Astrocyte (in vitro differentiated cells and primary cell): ENCODE results near the gene PARP8.

Experiments used
- EZH2 ChIP-seq: IDR thresholded peaks from 2 replicates; pipeline ENCODE4 v1.6.1; 2012; ENCODE audit warnings: mild to moderate bottlenecking, low read length, inconsistent platforms; ENCODE audit not compliant: insufficient read depth
- TF ChIP-seq, protein P1 (sequence below): IDR thresholded peaks from 2 replicates; pipeline ENCODE4 v1.5.1; 2011; ENCODE audit warnings: low read depth, mild to moderate bottlenecking, inconsistent platforms, low read length, moderate library complexity; ENCODE audit not compliant: insufficient read depth

DNA sequence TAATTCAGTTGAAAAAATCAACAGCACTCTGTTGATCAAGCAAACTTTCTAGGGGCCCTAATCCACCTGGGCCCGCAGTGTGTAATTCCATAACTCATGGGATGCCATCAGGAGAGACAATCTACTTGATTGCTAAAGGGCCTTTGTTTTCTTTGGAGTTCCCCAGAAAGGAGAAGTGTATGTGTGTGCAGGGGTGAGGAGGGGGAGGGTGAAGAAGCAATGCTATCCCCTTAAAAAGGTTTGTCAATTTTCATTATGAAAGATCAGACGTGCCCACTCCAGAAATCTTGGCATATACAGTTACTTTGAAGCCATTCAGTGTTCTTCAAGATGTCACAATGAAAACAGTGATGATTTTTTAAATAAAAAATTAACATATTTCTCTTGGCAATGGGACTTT is 6.2 kb downstream of the PARP8 start:
- TF ChIP-seq, protein P1, sequence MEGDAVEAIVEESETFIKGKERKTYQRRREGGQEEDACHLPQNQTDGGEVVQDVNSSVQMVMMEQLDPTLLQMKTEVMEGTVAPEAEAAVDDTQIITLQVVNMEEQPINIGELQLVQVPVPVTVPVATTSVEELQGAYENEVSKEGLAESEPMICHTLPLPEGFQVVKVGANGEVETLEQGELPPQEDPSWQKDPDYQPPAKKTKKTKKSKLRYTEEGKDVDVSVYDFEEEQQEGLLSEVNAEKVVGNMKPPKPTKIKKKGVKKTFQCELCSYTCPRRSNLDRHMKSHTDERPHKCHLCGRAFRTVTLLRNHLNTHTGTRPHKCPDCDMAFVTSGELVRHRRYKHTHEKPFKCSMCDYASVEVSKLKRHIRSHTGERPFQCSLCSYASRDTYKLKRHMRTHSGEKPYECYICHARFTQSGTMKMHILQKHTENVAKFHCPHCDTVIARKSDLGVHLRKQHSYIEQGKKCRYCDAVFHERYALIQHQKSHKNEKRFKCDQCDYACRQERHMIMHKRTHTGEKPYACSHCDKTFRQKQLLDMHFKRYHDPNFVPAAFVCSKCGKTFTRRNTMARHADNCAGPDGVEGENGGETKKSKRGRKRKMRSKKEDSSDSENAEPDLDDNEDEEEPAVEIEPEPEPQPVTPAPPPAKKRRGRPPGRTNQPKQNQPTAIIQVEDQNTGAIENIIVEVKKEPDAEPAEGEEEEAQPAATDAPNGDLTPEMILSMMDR = no peak
- TF ChIP-seq EZH2 = no peak
